Activated T-cell treated with anti-CD3 and anti-CD28 coated beads, Interleukin-2, amount 50 U/mL, for 4 hours (primary cell): Measurements from ENCODE around the gene GABRE. TPM values are rescaled to one million over a fixed set of nuclear protein-coding genes. Genes with fewer than 3 reads are reported as not detected.
"Not testable (repeated sequence)": the region's sequence is repeated elsewhere in the genome, so short reads cannot be mapped to it uniquely, and the experiment has no call there.

Source experiments
- ATAC-seq, 2 donors: fragments of 200-7000 bp; cut with Tn5 transposase; one replicate each; pipeline ENCODE4 v1.10.0; 2021
- DNase-seq: peaks from one replicate; pipeline ENCODE4 v3.0.0-alpha.2; 2020
- H3K27me3 Mint-ChIP-seq: one replicate; pipeline ENCODE4 v1.8.0; 2021; ENCODE audit warnings: low read depth, mixed read lengths
- H3K36me3 Mint-ChIP-seq: one replicate; pipeline ENCODE4 v1.8.0; 2022; ENCODE audit warnings: mixed read lengths; ENCODE audit not compliant: insufficient read depth
- H3K4me1 Mint-ChIP-seq: one replicate; pipeline ENCODE4 v1.8.0; 2021; ENCODE audit warnings: low read depth, mixed read lengths
- H3K4me3 Mint-ChIP-seq: one replicate; pipeline ENCODE4 v1.8.0; 2021; ENCODE audit warnings: mild to moderate bottlenecking, moderate library complexity, mixed read lengths
- H3K9me3 Mint-ChIP-seq: one replicate; pipeline ENCODE4 v1.8.0; 2021; ENCODE audit warnings: mixed read lengths
- total RNA-seq, 3 donors: library from RNA; stranded (reverse); gene quantifications; one replicate each; pipeline ENCODE4 v1.2.1, GENCODE V29; 2021

GABRE gene
- total RNA-seq, 3 donors from 2014 or later = 0.08 to 0.42 (median 0.15) TPM

- ATAC-seq = no peak
- Mint-ChIP-seq H3K4me1 (no peaks in the 10 kb centered on the region), H3K4me3 (no peak overlapping the region), H3K27me3 (no peaks in the 10 kb centered on the region), H3K36me3 (no peaks in the 10 kb centered on the region), H3K9me3 (no peaks in the 10 kb centered on the region)
- DNase-seq = no peak
Measured at GRCh38 chrX:151929126-151929525, 45.4 kb downstream of the GABRE start.

DNA sequence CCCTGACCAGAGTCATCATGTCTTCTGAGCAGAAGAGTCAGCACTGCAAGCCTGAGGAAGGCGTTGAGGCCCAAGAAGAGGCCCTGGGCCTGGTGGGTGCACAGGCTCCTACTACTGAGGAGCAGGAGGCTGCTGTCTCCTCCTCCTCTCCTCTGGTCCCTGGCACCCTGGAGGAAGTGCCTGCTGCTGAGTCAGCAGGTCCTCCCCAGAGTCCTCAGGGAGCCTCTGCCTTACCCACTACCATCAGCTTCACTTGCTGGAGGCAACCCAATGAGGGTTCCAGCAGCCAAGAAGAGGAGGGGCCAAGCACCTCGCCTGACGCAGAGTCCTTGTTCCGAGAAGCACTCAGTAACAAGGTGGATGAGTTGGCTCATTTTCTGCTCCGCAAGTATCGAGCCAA is 50.8 kb downstream of the GABRE start:
- ATAC-seq = no peak
- no peaks in the 10 kb centered on the region for H3K9me3 Mint-ChIP-seq
- H3K4me3 Mint-ChIP-seq = no peak overlapping the region
- DNase-seq = no peak
- H3K27me3 Mint-ChIP-seq = no peaks in the 10 kb centered on the region
- H3K4me1 Mint-ChIP-seq = no peaks in the 10 kb centered on the region
- no peaks in the 10 kb centered on the region for H3K36me3 Mint-ChIP-seq

DNA sequence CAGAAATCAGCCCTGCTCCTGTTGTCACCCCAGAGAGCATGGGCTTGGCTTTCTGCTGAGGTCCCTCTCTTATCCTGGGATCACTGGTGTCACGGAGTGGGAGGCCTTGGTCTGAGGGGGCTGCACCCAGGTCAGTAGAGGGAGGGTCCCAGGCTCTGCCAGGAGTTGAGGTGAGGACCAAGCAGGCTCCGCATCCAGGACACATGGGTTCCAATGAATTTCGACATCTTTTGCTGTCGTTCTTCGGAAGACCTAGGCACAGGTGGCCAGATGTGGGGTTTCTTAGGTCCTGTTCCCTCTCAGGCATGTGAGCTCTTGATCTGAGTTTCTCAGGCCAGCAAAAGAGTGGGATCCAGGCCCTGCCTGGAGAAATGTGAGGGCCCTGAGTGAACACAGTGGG is 51.8 kb downstream of the GABRE start:
- H3K4me1 Mint-ChIP-seq = no peaks in the 10 kb centered on the region
- no peaks in the 10 kb centered on the region for H3K36me3 Mint-ChIP-seq
- DNase-seq (no peak), ATAC-seq (no peak)
- no peak overlapping the region for H3K4me3 Mint-ChIP-seq
- H3K9me3 Mint-ChIP-seq = no peaks in the 10 kb centered on the region
- no peaks in the 10 kb centered on the region for H3K27me3 Mint-ChIP-seq

GRCh38 chrX:151921866-151922265 is 52.6 kb downstream of the GABRE start:
- no peak for ATAC-seq
- Mint-ChIP-seq H3K27me3 (no peaks in the 10 kb centered on the region), H3K36me3 (no peaks in the 10 kb centered on the region), H3K4me1 (no peaks in the 10 kb centered on the region), H3K9me3 (no peaks in the 10 kb centered on the region), H3K4me3 (no peak overlapping the region)
- no peak for DNase-seq

- no peak for DNase-seq
- Mint-ChIP-seq H3K4me1 (no peaks in the 10 kb centered on the region), H3K4me3 (no peak overlapping the region), H3K9me3 (no peaks in the 10 kb centered on the region), H3K27me3 (no peaks in the 10 kb centered on the region), H3K36me3 (no peaks in the 10 kb centered on the region)
- ATAC-seq = no peak
Measured at GRCh38 chrX:151921292-151921691, 53.2 kb downstream of the GABRE start.

- H3K9me3 Mint-ChIP-seq = no peaks in the 10 kb centered on the region
- DNase-seq (no peak), ATAC-seq (no peak)
- H3K27me3 Mint-ChIP-seq = no peaks in the 10 kb centered on the region
- no peaks in the 10 kb centered on the region for H3K36me3 Mint-ChIP-seq
- no peaks in the 10 kb centered on the region for H3K4me1 Mint-ChIP-seq
- H3K4me3 Mint-ChIP-seq = no peak overlapping the region
Measured at GRCh38 chrX:151920530-151920929, 53.9 kb downstream of the GABRE start.

GRCh38 chrX:151920101-151920500 is 54.4 kb downstream of the GABRE start:
- DNase-seq (no peak), ATAC-seq (no peak)
- Mint-ChIP-seq H3K9me3 (no peaks in the 10 kb centered on the region), H3K36me3 (no peaks in the 10 kb centered on the region), H3K27me3 (no peaks in the 10 kb centered on the region), H3K4me3 (no peak overlapping the region), H3K4me1 (no peaks in the 10 kb centered on the region)

DNA sequence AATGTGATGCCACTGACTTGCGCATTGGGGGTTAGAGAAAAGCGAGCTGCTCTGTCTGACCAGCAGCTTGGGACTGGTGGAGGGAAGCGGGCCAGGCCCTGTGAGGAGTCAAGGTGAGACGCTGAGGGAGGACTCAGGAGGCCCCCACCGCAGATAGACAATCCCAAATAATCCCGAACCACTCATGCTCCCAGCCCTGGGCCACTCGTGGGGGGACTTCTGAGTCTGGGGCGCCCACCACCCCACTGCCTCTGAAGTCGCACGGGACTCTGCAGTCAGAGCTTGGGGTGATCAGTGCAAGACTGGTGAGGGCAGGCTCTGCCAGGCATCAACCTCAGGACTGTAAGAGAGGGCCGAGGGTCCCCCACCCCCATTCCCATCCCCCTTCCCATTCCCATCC is 54.9 kb downstream of the GABRE start:
- DNase-seq (no peak), ATAC-seq (no peak)
- Mint-ChIP-seq H3K9me3 (no peaks in the 10 kb centered on the region), H3K36me3 (no peaks in the 10 kb centered on the region), H3K4me3 (no peak overlapping the region), H3K4me1 (no peaks in the 10 kb centered on the region), H3K27me3 (no peaks in the 10 kb centered on the region)

DNA sequence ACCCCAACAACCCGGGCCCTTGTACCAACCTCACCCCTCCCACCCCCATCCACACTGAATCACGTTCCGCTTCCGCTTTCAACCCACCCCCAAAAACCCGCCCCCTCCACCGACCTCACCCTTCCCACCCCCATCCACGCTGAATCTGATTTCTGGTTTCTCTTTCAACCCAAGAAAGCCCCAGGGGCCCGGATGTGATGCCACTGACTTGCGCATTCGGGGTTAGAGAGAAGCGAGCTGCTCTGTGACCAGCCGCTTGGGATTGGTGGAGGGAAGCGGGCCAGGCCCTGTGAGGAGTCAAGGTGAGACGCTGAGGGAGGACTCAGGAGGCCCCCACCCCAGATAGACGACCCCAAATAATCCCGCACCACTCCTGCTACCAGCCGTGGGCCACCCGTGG is 55.7 kb downstream of the GABRE start:
- not testable (repeated sequence) for ATAC-seq

DNA sequence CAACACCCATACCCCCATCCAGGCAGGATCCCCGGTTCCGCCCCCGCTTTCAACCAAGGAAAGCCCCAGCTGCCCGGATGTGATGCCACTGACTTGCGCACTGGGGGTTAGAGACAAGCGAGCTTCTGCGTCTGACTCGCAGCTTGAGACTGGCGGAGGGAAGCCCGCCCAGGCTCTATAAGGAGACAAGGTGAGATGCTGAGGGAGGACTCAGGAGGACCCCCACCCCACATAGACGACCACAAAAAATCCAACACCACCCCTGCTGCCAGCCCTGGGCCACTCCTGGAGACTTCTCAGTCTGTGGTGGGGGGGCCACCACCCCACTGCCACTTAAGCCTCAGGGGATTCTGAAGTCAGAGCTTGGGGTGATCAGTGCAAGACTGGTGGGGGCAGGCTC is 61.7 kb downstream of the GABRE start, which contains the start of gene MAGEA4:
TSS of gene MAGEA4 (plus strand) at position 110 of the 400 bp plus-strand sequence. CDS start 10,776 bp downstream, outside the sequence.
- DNase-seq (no peak), ATAC-seq (no peak)
- Mint-ChIP-seq H3K4me3 (no peak within 1 kb of the TSS), H3K4me1 (no peaks in the 10 kb centered on the region), H3K36me3 (no peaks in the 10 kb centered on the region), H3K27me3 (no peaks in the 10 kb centered on the region), H3K9me3 (no peaks in the 10 kb centered on the region)

More for the DNA sequence above, 55.7 kb downstream of the GABRE start:
- not testable (repeated sequence) for H3K4me3 Mint-ChIP-seq, DNase-seq, H3K9me3 Mint-ChIP-seq, H3K36me3 Mint-ChIP-seq, H3K27me3 Mint-ChIP-seq, H3K4me1 Mint-ChIP-seq

DNA sequence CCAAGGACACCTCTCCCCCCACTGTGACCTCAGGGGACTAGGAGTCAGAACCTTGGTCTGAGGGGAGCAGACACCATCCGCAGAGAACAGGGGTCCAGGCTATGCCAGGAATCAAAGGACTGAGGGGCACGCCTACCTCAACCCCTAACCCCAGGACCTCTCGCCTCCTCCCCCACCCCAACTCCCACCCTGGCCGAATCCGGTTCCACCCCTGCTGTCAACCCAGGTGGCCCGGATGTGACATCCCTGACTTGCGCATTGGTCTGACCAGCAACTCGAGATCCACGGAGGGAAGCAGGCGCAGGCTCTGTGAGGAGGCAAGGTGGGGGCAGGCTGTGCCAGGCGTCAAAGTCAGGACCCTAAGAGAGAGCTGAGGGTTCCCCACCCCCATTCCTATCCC is 62.3 kb downstream of the GABRE start:
- DNase-seq (no peak), ATAC-seq (no peak)
- Mint-ChIP-seq H3K4me3 (no peak overlapping the region), H3K36me3 (no peaks in the 10 kb centered on the region), H3K27me3 (no peaks in the 10 kb centered on the region), H3K9me3 (no peaks in the 10 kb centered on the region), H3K4me1 (no peaks in the 10 kb centered on the region)

DNA sequence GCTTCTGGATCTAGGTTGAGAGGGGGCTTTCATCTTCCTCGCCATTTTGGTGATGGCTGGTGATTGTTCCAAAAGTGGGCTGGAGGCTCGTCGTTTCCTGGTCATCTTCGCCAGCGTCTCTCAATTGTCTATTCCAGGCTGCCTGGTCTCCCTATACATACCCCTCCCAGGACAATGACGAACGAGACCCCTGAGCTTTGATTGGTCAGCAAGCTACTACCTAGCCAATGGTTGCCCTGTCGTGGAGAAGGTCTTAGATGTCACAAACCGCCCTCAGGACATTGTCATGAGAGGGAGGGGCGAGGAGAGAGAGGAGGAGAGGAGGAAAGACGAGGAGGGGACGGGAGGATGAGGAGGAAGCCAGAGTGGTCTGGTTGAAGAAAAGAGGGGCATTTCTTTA is 69.5 kb downstream of the GABRE start:
- no peak overlapping the region for H3K4me3 Mint-ChIP-seq
- no peaks in the 10 kb centered on the region for H3K4me1 Mint-ChIP-seq
- peaks cover 2% of the 10 kb centered on the region for H3K27me3 Mint-ChIP-seq
- DNase-seq (no peak), ATAC-seq (no peak)
- no peaks in the 10 kb centered on the region for H3K36me3 Mint-ChIP-seq
- no peaks in the 10 kb centered on the region for H3K9me3 Mint-ChIP-seq

Other genes with a start within 250 kb of the GABRE start
- gene CNGA2, start 239.9 kb downstream of the GABRE start, total RNA-seq = not detected
- gene MAGEA4, start 61.8 kb downstream of the GABRE start, total RNA-seq = not detected
- not detected for gene MAGEA10, start 163.9 kb upstream of the GABRE start, total RNA-seq